Measurements from ENCODE around the gene SCTR.

SCTR gene

GRCh38 chr2:119423108-119423444, 101.2 kb downstream of the SCTR start:
- DNase-seq (ENCODE audit: low read depth), result no peak
- TF ChIP-seq POLR2A (IDR thresholded peaks at IDR 0.05; ENCODE audit: extremely low read depth, insufficient read length) (no peak), MYC (IDR thresholded peaks at IDR 0.05; ENCODE audit: low read depth, low read length) (no peak)
- TF ChIP-seq, protein P1, sequence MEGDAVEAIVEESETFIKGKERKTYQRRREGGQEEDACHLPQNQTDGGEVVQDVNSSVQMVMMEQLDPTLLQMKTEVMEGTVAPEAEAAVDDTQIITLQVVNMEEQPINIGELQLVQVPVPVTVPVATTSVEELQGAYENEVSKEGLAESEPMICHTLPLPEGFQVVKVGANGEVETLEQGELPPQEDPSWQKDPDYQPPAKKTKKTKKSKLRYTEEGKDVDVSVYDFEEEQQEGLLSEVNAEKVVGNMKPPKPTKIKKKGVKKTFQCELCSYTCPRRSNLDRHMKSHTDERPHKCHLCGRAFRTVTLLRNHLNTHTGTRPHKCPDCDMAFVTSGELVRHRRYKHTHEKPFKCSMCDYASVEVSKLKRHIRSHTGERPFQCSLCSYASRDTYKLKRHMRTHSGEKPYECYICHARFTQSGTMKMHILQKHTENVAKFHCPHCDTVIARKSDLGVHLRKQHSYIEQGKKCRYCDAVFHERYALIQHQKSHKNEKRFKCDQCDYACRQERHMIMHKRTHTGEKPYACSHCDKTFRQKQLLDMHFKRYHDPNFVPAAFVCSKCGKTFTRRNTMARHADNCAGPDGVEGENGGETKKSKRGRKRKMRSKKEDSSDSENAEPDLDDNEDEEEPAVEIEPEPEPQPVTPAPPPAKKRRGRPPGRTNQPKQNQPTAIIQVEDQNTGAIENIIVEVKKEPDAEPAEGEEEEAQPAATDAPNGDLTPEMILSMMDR (IDR thresholded peaks at IDR 0.05; ENCODE audit: low read depth, low read length), result no peak
- TF ChIP-seq, protein P2, sequence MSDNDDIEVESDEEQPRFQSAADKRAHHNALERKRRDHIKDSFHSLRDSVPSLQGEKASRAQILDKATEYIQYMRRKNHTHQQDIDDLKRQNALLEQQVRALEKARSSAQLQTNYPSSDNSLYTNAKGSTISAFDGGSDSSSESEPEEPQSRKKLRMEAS (IDR thresholded peaks at IDR 0.05; ENCODE audit: low read depth, low read length), result no peak
- H3K4me3 ChIP-seq (ENCODE audit: low read depth, low read length), result no peak overlapping the region

DNA sequence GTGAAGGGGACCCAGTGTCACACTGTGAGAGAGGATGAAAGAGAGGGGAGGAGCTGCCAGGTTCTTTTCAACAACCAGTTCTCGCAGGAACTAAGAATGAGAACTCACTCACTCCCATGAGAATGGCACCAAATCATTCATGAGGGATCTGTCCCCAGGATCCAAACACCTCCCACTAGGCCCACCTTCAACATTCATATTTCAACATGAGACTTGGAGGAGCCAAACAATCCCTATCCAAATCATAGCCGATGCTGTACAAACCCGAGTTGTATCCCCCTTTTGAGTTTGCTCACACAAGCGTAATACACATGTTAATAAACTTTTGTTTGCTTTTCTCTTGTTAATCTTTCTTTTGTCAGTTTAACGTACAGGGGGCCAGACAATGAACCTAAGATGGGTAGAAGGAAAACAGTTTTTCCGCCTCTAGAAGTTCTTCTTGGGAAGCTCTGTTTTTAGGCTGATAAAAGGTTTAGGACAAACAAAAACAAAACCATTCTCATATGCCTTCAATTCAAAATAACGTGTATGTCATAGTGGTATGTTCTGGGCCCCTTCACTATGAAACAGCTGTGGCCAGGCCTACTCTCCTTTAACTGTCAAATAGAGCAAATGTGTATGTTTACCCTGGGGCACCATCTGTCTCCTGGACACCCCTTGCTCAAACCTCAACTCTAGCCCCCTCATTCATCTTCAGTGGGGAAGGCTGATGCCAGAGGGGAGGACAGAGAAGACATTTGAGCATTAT, 101.7 kb downstream of the SCTR start:
- TF ChIP-seq POLR2A (IDR thresholded peaks at IDR 0.05; ENCODE audit: extremely low read depth, insufficient read length) (no peak), MYC (IDR thresholded peaks at IDR 0.05; ENCODE audit: low read depth, low read length) (no peak)
- TF ChIP-seq, protein P1 (IDR thresholded peaks at IDR 0.05; ENCODE audit: low read depth, low read length), result no peak
- TF ChIP-seq, protein P2 (IDR thresholded peaks at IDR 0.05; ENCODE audit: low read depth, low read length), result no peak
- no peak overlapping the region for H3K4me3 ChIP-seq (ENCODE audit: low read depth, low read length)
- no peak for DNase-seq (ENCODE audit: low read depth)

- DNase-seq (ENCODE audit: low read depth), result no peak
- no peak overlapping the region for H3K4me3 ChIP-seq (ENCODE audit: low read depth, low read length)
- TF ChIP-seq MYC (IDR thresholded peaks at IDR 0.05; ENCODE audit: low read depth, low read length) (no peak), POLR2A (IDR thresholded peaks at IDR 0.05; ENCODE audit: extremely low read depth, insufficient read length) (no peak)
- TF ChIP-seq, protein P1 (IDR thresholded peaks at IDR 0.05; ENCODE audit: low read depth, low read length), result no peak
- TF ChIP-seq, protein P2 (IDR thresholded peaks at IDR 0.05; ENCODE audit: low read depth, low read length), result no peak
These were observed 102.5 kb downstream of the SCTR start for GRCh38 chr2:119421741-119422140.

DNA sequence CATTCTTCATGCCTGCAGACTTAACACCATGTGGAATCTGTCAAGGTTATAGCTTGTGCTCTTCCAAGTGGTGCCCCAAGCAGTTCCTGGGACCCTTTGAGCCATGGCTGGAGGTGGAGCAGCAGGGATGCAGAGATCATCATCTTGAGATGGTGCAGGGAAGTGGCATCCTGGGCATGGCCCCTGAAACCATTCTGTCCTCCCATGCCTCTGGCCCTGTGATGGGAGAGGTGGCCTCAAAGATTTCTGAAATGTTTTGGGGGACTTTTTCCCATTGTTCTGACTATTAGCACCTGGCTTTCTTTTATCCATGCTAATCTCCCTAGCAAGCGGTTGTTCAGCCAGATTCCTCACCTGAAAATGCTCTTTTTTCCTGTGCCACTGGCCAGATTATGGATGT, 103.0 kb downstream of the SCTR start:
- no peak overlapping the region for H3K4me3 ChIP-seq (ENCODE audit: low read depth, low read length)
- DNase-seq (ENCODE audit: low read depth), result no peak
- TF ChIP-seq POLR2A (IDR thresholded peaks at IDR 0.05; ENCODE audit: extremely low read depth, insufficient read length), result no peak
- TF ChIP-seq MYC (IDR thresholded peaks at IDR 0.05; ENCODE audit: low read depth, low read length), result no peak
- TF ChIP-seq, protein P1 (IDR thresholded peaks at IDR 0.05; ENCODE audit: low read depth, low read length), result no peak
- TF ChIP-seq, protein P2 (IDR thresholded peaks at IDR 0.05; ENCODE audit: low read depth, low read length), result no peak

DNA sequence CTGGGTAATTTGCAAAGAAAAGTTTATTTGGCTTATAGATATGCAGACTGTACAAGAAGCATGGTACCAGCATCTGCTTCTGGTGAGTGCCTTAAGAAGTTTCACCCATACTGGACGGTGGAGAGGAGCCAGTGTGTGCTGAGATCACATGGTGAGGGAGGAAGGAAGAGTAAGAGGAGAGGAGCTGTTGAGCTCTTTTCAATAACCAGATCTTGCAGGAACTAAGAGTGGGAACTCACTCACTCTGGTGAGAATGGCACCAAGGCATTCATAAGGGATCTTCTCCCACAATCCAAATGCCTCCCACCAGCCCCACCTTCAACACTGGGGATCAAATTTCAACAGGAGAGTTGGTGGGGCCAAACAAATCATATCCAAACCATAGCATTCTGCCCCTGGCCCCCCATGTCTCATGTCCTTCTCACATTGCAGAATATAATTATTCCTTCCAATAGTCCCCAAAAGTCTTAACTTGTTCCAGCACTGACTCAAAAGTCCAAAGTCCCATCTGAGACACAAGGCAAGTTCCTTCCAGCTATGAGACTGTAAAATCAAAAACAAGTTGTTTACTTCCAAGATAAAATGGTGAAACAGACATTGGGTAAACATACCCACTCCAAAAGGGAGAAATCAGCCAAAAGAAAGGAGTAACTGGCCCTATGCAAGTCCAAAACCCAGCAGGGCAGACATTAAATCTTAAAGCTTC, 104.3 kb downstream of the SCTR start:
- no peak for TF ChIP-seq POLR2A (IDR thresholded peaks at IDR 0.05; ENCODE audit: extremely low read depth, insufficient read length)
- TF ChIP-seq, protein P2 (IDR thresholded peaks at IDR 0.05; ENCODE audit: low read depth, low read length), result no peak
- DNase-seq (ENCODE audit: low read depth), result no peak
- H3K4me3 ChIP-seq (ENCODE audit: low read depth, low read length), result no peak overlapping the region

- TF ChIP-seq, protein P1 (IDR thresholded peaks at IDR 0.05; ENCODE audit: low read depth, low read length), result no peak
- TF ChIP-seq POLR2A (IDR thresholded peaks at IDR 0.05; ENCODE audit: extremely low read depth, insufficient read length) (no peak), MYC (IDR thresholded peaks at IDR 0.05; ENCODE audit: low read depth, low read length) (no peak)
- TF ChIP-seq, protein P2 (IDR thresholded peaks at IDR 0.05; ENCODE audit: low read depth, low read length), result no peak
- no peak overlapping the region for H3K4me3 ChIP-seq (ENCODE audit: low read depth, low read length)
- DNase-seq (ENCODE audit: low read depth), result no peak
These were observed 105.2 kb downstream of the SCTR start for GRCh38 chr2:119419065-119419464.
